Measurements from ENCODE around the gene TRABD2B. TPM values are rescaled to one million over a fixed set of nuclear protein-coding genes. Genes with fewer than 3 reads are reported as not detected.

The TRABD2B gene
- total RNA-seq, 1 experiment from 2014 or later, result 0.96 TPM

DNA sequence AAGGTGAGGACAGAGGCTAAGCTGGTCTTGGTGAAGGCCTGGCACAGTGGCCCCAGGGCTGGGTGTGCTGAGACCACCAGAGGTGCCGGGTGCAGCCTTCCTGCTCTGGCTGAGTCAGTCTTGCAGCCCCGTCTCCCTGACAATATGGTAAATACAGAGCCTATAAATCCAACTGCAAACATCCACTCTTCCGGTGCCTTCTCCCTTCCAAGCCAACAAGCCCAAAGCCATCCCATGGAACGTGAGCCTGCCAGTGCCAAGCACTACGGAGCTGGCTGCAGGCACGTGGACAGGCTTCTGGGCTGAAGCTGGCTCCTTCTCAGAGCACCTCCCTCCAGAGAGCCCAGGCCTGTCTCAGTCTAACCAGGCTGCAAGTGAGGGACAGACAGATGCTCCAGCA lies 70.0 kb downstream of the TRABD2B start:
- no peak overlapping the region for H3K4me3 Mint-ChIP-seq (ENCODE audit: unreplicated experiment)
- intact Hi-C loops (cut with micrococcal nuclease), result no loop called here
- H3K27me3 Mint-ChIP-seq (ENCODE audit: insufficient read depth, unreplicated experiment), result no peaks in the 10 kb centered on the region
- BruUV-seq (replicated peaks), result no TSS peak
- H3K4me1 Mint-ChIP-seq (ENCODE audit: insufficient read depth, unreplicated experiment), result peaks cover 29% of the 10 kb centered on the region
- TF ChIP-seq, protein P1, sequence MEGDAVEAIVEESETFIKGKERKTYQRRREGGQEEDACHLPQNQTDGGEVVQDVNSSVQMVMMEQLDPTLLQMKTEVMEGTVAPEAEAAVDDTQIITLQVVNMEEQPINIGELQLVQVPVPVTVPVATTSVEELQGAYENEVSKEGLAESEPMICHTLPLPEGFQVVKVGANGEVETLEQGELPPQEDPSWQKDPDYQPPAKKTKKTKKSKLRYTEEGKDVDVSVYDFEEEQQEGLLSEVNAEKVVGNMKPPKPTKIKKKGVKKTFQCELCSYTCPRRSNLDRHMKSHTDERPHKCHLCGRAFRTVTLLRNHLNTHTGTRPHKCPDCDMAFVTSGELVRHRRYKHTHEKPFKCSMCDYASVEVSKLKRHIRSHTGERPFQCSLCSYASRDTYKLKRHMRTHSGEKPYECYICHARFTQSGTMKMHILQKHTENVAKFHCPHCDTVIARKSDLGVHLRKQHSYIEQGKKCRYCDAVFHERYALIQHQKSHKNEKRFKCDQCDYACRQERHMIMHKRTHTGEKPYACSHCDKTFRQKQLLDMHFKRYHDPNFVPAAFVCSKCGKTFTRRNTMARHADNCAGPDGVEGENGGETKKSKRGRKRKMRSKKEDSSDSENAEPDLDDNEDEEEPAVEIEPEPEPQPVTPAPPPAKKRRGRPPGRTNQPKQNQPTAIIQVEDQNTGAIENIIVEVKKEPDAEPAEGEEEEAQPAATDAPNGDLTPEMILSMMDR (IDR thresholded peaks at IDR 0.05; ENCODE audit: unreplicated experiment), result no peak
- CTCF ChIA-PET, result interaction anchor here (0.6 to 1.7 kb wide), 3 partner anchors 131 to 292 kb away, joined by 4 to 5 read pairs (median 4); no protein-coding TSS in a partner anchor
- POLR2A ChIA-PET, result interaction anchor here (0.7 kb wide), 1 partner anchor 128 kb away, joined by 4 read pairs; no protein-coding TSS in a partner anchor
- H3K36me3 Mint-ChIP-seq (ENCODE audit: insufficient read depth, unreplicated experiment), result no peaks in the 10 kb centered on the region
- H3K27ac Mint-ChIP-seq (ENCODE audit: low read depth, unreplicated experiment), result no peak overlapping the region
- H3K9me3 Mint-ChIP-seq (ENCODE audit: unreplicated experiment), result peaks cover 4% of the 10 kb centered on the region
- no peak for DNase-seq (ENCODE audit: unreplicated experiment)

DNA sequence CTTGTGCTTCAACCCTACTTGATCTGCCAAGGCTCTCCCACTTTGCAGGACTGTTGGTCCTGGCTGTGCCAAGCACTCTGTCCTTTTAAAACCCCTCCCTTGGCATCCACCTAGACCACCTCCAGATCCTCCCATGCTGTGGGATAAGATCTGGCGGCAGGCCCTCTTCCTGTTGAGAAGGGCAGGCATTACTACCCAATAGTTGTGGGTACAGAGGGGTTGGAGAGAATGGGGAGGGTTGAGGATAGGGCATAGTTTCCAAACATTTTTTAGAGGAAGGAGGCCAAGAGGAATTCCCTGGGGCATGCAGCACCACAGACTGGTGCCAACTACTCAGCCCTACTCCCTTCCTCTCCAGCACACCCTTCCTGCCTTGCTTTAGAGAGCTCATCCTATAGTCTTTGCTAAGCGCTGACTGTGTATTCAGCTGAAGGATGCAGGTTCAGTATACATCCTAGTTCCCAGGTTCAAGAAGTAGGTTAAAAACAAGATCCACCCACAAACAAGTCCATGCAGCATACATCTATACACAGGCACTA lies 70.7 kb downstream of the TRABD2B start:
- no TSS peak for BruUV-seq (replicated peaks)
- no peaks in the 10 kb centered on the region for H3K9me3 Mint-ChIP-seq (ENCODE audit: unreplicated experiment)
- POLR2A ChIA-PET, result no interaction called here
- no peaks in the 10 kb centered on the region for H3K36me3 Mint-ChIP-seq (ENCODE audit: insufficient read depth, unreplicated experiment)
- no peaks in the 10 kb centered on the region for H3K27me3 Mint-ChIP-seq (ENCODE audit: insufficient read depth, unreplicated experiment)
- intact Hi-C loops (cut with micrococcal nuclease), result no loop called here
- peaks cover 24% of the 10 kb centered on the region for H3K4me1 Mint-ChIP-seq (ENCODE audit: insufficient read depth, unreplicated experiment)
- CTCF ChIA-PET, result interaction anchor here (0.6 to 1.7 kb wide), 3 partner anchors 131 to 291 kb away, joined by 4 to 5 read pairs (median 4); no protein-coding TSS in a partner anchor
- H3K27ac Mint-ChIP-seq (ENCODE audit: low read depth, unreplicated experiment), result no peak overlapping the region
- no peak overlapping the region for H3K4me3 Mint-ChIP-seq (ENCODE audit: unreplicated experiment)
- TF ChIP-seq, protein P1 (IDR thresholded peaks at IDR 0.05; ENCODE audit: unreplicated experiment), result no peak
- peak; percentile 34 for DNase-seq (ENCODE audit: unreplicated experiment)

DNA sequence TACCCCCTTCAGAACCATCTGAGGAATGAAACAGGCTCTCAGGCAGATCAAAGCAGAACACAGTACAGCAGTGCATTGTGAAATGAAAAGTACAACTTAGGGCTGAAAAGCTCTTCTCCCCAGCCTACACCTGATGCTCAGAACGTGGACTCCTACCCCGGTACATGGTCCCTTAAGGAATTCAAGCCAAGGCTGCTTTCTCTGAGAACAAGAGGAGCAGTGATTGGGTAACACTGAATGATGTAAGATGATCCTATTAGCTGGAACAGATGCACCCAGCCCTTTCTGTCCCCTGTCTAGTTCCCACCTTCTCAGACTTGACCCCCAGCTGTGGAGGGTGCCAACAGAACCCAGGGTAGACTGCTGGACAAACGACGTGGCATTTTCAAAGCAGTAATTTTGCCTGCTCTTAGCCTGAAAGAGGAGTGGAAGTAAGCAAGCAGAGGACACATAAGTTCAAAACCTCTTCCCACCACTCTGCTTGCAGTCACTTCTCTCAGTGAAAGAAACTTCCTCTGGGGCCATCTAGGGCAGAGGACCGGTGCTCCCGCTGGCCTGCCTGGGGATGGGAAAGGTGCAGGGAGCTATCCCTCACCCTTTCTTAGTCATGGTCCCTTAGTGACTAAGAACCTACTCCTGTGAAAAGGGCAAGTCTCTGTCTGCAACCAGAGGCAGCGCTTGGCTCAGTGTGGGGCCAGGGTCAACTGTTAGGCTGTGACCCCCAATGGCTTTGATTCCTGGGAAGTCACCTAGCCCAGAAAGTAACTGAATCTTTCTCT lies 72.7 kb downstream of the TRABD2B start:
- no peak for DNase-seq (ENCODE audit: unreplicated experiment)
- intact Hi-C loops (cut with micrococcal nuclease), result no loop called here
- Mint-ChIP-seq H3K27ac (ENCODE audit: low read depth, unreplicated experiment) (no peak overlapping the region), H3K36me3 (ENCODE audit: insufficient read depth, unreplicated experiment) (no peaks in the 10 kb centered on the region), H3K4me1 (ENCODE audit: insufficient read depth, unreplicated experiment) (peaks cover 14% of the 10 kb centered on the region), H3K27me3 (ENCODE audit: insufficient read depth, unreplicated experiment) (no peaks in the 10 kb centered on the region), H3K9me3 (ENCODE audit: unreplicated experiment) (no peaks in the 10 kb centered on the region), H3K4me3 (ENCODE audit: unreplicated experiment) (no peak overlapping the region)
- POLR2A ChIA-PET, result no interaction called here
- BruUV-seq (replicated peaks), result no TSS peak
- TF ChIP-seq, protein P1 (IDR thresholded peaks at IDR 0.05; ENCODE audit: unreplicated experiment), result no peak
- CTCF ChIA-PET, result interaction anchor here (0.6 to 1.2 kb wide), 4 partner anchors 9 to 128 kb away, joined by 3 read pairs; no protein-coding TSS in a partner anchor

DNA sequence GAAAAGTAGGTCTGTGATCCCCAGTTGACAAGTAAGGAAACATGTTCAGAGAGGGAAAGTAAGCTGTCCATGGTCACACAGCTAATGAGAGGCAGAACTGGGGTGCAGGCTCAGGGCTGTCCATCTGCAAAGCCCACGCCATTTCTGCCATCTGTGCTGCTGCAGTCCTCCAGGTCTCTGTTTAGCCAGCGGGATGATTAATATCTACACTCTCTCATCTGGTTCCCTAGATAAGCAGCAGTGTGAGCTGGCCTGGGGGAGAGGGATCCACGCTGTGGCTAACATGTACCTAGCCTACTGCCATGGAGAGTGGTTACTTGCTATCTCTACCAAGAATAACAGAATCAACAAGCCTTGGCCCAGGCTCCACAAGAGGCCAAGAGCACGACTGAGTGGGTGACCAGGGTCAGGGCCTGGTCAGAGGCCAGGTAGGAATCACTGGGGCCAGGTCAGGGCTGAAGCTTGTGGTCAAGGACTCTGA lies 75.2 kb downstream of the TRABD2B start:
- peaks cover 14% of the 10 kb centered on the region for H3K4me1 Mint-ChIP-seq (ENCODE audit: insufficient read depth, unreplicated experiment)

More for the DNA sequence above, 75.2 kb downstream of the TRABD2B start:
- no peaks in the 10 kb centered on the region for H3K27me3 Mint-ChIP-seq (ENCODE audit: insufficient read depth, unreplicated experiment)
- no peaks in the 10 kb centered on the region for H3K36me3 Mint-ChIP-seq (ENCODE audit: insufficient read depth, unreplicated experiment)
- no TSS peak for BruUV-seq (replicated peaks)
- H3K4me3 Mint-ChIP-seq (ENCODE audit: unreplicated experiment), result no peak overlapping the region
- CTCF ChIA-PET, result no interaction called here
- no peak for DNase-seq (ENCODE audit: unreplicated experiment)
- POLR2A ChIA-PET, result interaction anchor here (0.5 to 1.0 kb wide), 2 partner anchors 27 to 54 kb away, joined by 3 read pairs; no protein-coding TSS in a partner anchor
- H3K27ac Mint-ChIP-seq (ENCODE audit: low read depth, unreplicated experiment), result no peak overlapping the region
- intact Hi-C loops (cut with micrococcal nuclease), result no loop called here
- H3K9me3 Mint-ChIP-seq (ENCODE audit: unreplicated experiment), result no peaks in the 10 kb centered on the region
- TF ChIP-seq, protein P1 (IDR thresholded peaks at IDR 0.05; ENCODE audit: unreplicated experiment), result no peak
